Keratinocyte (primary cell): Measurements from ENCODE around the gene EGFL7. TPM values are rescaled to one million over a fixed set of nuclear protein-coding genes. Genes with fewer than 3 reads are reported as not detected.

ENCODE experiments used
- DNase-seq: peaks from one replicate; pipeline ENCODE4 v3.0.0-alpha.2; 2011; ENCODE audit warnings: low read depth, missing footprints, low spot score
- FAIRE-seq: peaks from 2 replicates; lab custom pipeline; 2011; peaks lifted over from hg19 to GRCh38; lab: Jason Lieb, UNC
- H2AFZ ChIP-seq: 2 replicates; pipeline ENCODE4 v1.6.0; 2012; ENCODE audit warnings: low read length, control low read depth, inconsistent platforms; ENCODE audit not compliant: control insufficient read depth
- H3K27ac ChIP-seq: 2 replicates; pipeline ENCODE4 v1.5.1; 2011; ENCODE audit warnings: low read length; ENCODE audit not compliant: control insufficient read depth, insufficient read depth
- H3K27me3 ChIP-seq: 3 replicates; pipeline ENCODE4 v1.6.0; 2011; ENCODE audit warnings: low read length; ENCODE audit not compliant: control insufficient read depth, insufficient read depth; ENCODE audit errors: extremely low read depth
- H3K36me3 ChIP-seq, 2 experiments: 2 replicates in 1 of 2; 3 replicates in 1 of 2; pipeline ENCODE4 v1.5.1; 2011; ENCODE audit warnings: low read length in 2 of 2, mild to moderate bottlenecking in 1 of 2; ENCODE audit not compliant: control insufficient read depth in 2 of 2, insufficient read depth in 2 of 2; ENCODE audit errors: extremely low read depth in 1 of 2
- H3K4me1 ChIP-seq: 3 replicates; pipeline ENCODE4 v1.5.1; 2011; ENCODE audit warnings: low read length; ENCODE audit not compliant: control insufficient read depth, insufficient read depth; ENCODE audit errors: extremely low read depth
- H3K4me2 ChIP-seq: 3 replicates; pipeline ENCODE4 v1.6.0; 2011; ENCODE audit warnings: low read depth, low read length; ENCODE audit not compliant: control insufficient read depth, insufficient read depth; ENCODE audit errors: extremely low read depth
- H3K4me3 ChIP-seq, 3 experiments: fragments of 200-600 bp in 1 of 3; sonication (generic) in 1 of 3; 2 replicates in 2 of 3; 3 replicates in 1 of 3; pipeline ENCODE4 v1.5.1; 2011 to 2016; ENCODE audit warnings: low read length in 3 of 3, mild to moderate bottlenecking in 3 of 3, control low read depth in 2 of 3, inconsistent platforms in 1 of 3, low read depth in 1 of 3, mixed read lengths in 1 of 3, mixed run types in 1 of 3, moderate library complexity in 1 of 3; ENCODE audit not compliant: control insufficient read depth in 2 of 3, insufficient read depth in 2 of 3; ENCODE audit errors: extremely low read depth in 1 of 3
- H3K79me2 ChIP-seq: 2 replicates; pipeline ENCODE4 v1.6.0; 2012; ENCODE audit warnings: low read length; ENCODE audit not compliant: control insufficient read depth, insufficient read depth
- H3K9ac ChIP-seq: 3 replicates; pipeline ENCODE4 v1.6.0; 2011; ENCODE audit warnings: low read length; ENCODE audit not compliant: control insufficient read depth, insufficient read depth; ENCODE audit errors: extremely low read depth
- H3K9me1 ChIP-seq: 3 replicates; pipeline ENCODE4 v1.6.0; 2011; ENCODE audit warnings: low read length; ENCODE audit not compliant: control insufficient read depth, insufficient read depth; ENCODE audit errors: extremely low read depth
- H3K9me3 ChIP-seq: 2 replicates; pipeline ENCODE4 v1.5.1; 2012; ENCODE audit warnings: low read depth, low read length; ENCODE audit not compliant: control insufficient read depth
- H4K20me1 ChIP-seq: 3 replicates; pipeline ENCODE4 v1.6.0; 2011; ENCODE audit warnings: low read length; ENCODE audit not compliant: control insufficient read depth, insufficient read depth; ENCODE audit errors: extremely low read depth
- CTCF ChIP-seq, 3 experiments: IDR thresholded peaks in 1 of 3; conservative IDR thresholded peaks in 1 of 3; optimal IDR thresholded peaks in 1 of 3; 2 replicates in 2 of 3; 3 replicates in 1 of 3; pipeline versions ENCODE3 to v1.5.1; 2011; ENCODE audit warnings: low read length in 3 of 3, mild to moderate bottlenecking in 3 of 3, moderate library complexity in 2 of 3, control low read depth in 1 of 3, inconsistent platforms in 1 of 3; ENCODE audit not compliant: insufficient read depth in 2 of 3; ENCODE audit errors: extremely low read depth in 1 of 3
- EZH2 ChIP-seq: IDR thresholded peaks from one replicate; pipeline ENCODE4 v1.6.1; 2012; ENCODE audit warnings: inconsistent platforms, mild to moderate bottlenecking, low read length, moderate library complexity
- dilution Hi-C: fragments of 300-500 bp; cut with MboI; formaldehyde crosslinking; loops from one replicate; pipeline ENCODE4 v1.7.0; 2020; ENCODE audit warnings: low sequenced_read_pairs; ENCODE audit not compliant: extremely low pct_ligation_motif_present
- polyA plus RNA-seq, 5 experiments: library from polyadenylated mRNA; depleted of rRNA in 3 of 5; stranded (reverse) in 3 of 5; stranded (forward) in 1 of 5; unstranded in 1 of 5; fragments of >200 nt; gene quantifications; 1 replicate in 1 of 5; 2 replicates in 3 of 5; 3 replicates in 1 of 5; pipeline versions ENCODE4 v1.2.1 to v1.2.3, GENCODE V29; 2011 to 2012; ENCODE audit warnings: missing spikeins in 2 of 5, low read depth in 1 of 5, low replicate concordance in 1 of 5

EGFL7 gene
- polyA plus RNA-seq, 1 donor (not counting 4 experiments of a cell fraction or from before 2014, with no cell fraction given) = 4.2 TPM

GRCh38 chr9:136684339-136684738 lies 21.6 kb downstream of the EGFL7 start:
- Histone ChIP-seq H3K36me3 (peaks cover 0 to 3% of the 10 kb centered on the region in 2 experiments), H3K27me3 (no peaks in the 10 kb centered on the region), H3K27ac (no peak overlapping the region), H3K4me1 (peaks cover 17% of the 10 kb centered on the region), H3K9me1 (no peaks in the 10 kb centered on the region), H3K79me2 (peaks cover 15% of the 10 kb centered on the region), H2AFZ (no peak overlapping the region), H4K20me1 (peaks cover 7% of the 10 kb centered on the region), H3K4me2 (no peak overlapping the region), H3K9me3 (no peaks in the 10 kb centered on the region), H3K9ac (no peak overlapping the region), H3K4me3 (no peak overlapping the region)
- TF ChIP-seq CTCF (optimal IDR thresholded peaks at IDR 0.05 in 1 of 3, IDR thresholded peaks at IDR 0.05 in 1 of 3, conservative IDR thresholded peaks at IDR 0.05 in 1 of 3; ENCODE audit: extremely low read depth in 1 of 3, insufficient read depth in 2 of 3, low read length in 3 of 3) (no peak), EZH2 (no peak)
- no peak for FAIRE-seq
- dilution Hi-C loops = no loop called here
- DNase-seq = no peak

- H3K4me3 ChIP-seq = no peak overlapping the region
- H3K27ac ChIP-seq = no peak overlapping the region
- no peak for DNase-seq
- H4K20me1 ChIP-seq = peaks cover 3% of the 10 kb centered on the region
- H3K36me3 ChIP-seq = peaks cover 0 to 3% of the 10 kb centered on the region in 2 experiments
- H3K9me3 ChIP-seq = no peaks in the 10 kb centered on the region
- H3K4me2 ChIP-seq = no peak overlapping the region
- no peaks in the 10 kb centered on the region for H3K9me1 ChIP-seq
- H3K4me1 ChIP-seq = peaks cover 13% of the 10 kb centered on the region
- peaks cover 15% of the 10 kb centered on the region for H3K79me2 ChIP-seq
- H2AFZ ChIP-seq = no peak overlapping the region
- H3K9ac ChIP-seq = no peak overlapping the region
- FAIRE-seq = no peak
- no peak for TF ChIP-seq EZH2
- no peak for TF ChIP-seq CTCF (optimal IDR thresholded peaks at IDR 0.05 in 1 of 3, IDR thresholded peaks at IDR 0.05 in 1 of 3, conservative IDR thresholded peaks at IDR 0.05 in 1 of 3; ENCODE audit: extremely low read depth in 1 of 3, insufficient read depth in 2 of 3, low read length in 3 of 3)
- no peaks in the 10 kb centered on the region for H3K27me3 ChIP-seq
- dilution Hi-C loops = no loop called here
These were observed 22.1 kb downstream of the EGFL7 start for GRCh38 chr9:136684799-136685198.
